ENCODE measurements around the gene DRC3. TPM values are rescaled to one million over a fixed set of nuclear protein-coding genes. Genes with fewer than 3 reads are reported as not detected.

The DRC3 gene
- 1.3 and 1.5 TPM in 2 replicates for total RNA-seq

DNA sequence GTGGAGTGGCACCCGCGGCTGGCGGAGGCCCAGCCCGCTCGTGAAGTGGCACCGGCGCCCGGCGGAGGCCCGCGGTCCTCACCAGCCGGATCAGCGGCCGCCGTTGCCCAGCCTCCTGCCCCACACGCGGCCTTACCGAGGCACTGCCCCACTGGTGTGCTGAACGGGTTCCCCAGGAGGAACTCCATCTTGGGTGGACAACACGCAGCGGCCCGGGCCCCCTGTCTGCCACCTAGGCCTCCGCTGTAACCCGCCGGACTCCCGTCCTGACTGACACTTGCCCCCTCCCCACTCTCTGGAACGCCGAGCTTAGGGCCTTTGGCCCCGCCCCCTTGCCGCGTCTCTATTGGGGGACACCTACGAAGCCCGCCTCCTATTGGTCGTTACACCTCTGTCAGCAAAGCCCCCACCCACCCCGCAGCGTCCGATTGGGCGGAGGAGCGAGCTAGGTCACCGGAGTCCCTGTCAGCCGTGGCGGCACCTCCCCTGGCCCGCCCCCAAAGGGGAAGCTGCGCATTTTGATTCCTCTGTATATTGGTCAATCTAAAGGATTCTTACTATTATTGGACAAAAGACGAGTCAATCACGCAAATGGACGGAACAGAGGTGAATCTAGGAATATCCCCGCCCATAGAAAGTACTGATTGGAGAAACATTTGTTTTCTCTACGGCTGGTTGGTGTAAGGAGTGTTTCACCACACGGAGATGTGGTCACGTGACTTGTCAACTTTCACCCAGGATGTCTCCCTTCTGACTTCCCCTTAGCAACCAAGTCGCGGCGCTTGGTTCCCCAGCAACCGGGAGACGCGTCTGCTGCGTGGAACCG lies at the start of gene DRC3, which contains the start of gene TOM1L2:
TSS of gene DRC3 (plus strand) at position 737 of the 826 bp plus-strand sequence. CDS start 4,737 bp downstream, outside the sequence.
TSS of gene TOM1L2 (minus strand) at position 275 of the 826 bp plus-strand sequence. CDS start at position 188, 87 bp downstream.

DNA sequence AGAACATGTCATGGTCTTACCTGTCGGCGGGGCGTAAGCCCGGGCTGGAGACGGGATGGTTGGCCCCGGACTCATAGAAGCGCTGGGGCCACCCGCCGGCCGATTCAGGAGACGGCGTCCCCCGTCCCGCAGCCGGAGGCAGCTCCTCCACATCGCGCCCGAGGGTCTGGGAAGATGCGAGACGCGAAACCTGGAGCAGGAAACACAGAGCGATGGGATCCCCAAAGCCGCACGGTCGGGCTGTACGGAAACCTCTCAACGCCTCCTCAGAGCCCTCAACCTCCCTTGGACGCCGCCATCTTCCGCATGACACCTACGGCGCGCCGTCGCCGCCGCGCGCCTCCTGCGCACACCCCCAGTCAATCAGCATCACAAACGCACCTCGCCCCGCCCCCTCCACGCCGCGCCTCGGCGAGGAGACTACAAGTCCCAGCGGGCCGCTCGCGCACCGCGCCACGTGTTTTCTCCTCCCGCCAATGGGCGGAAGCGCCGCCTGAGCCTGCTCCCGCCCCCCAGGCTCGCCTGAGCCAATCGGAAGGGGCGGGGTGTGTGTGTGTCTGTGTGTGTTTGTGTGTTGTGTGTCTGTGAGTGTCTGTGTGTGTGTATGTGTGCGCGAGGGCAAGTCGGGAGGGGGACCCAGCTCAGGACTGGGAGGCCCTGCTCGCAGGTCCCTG lies 66.3 kb downstream of the DRC3 start, which contains the start of the genes ATPAF2 and GID4:
TSS of gene ATPAF2 (minus strand) at position 308 of the 674 bp plus-strand sequence. CDS start at position 153, 155 bp downstream.
TSS of gene GID4 (plus strand) at position 548 of the 674 bp plus-strand sequence. CDS start at position 605, 57 bp downstream.

Other genes with a start within 250 kb of the DRC3 start
- 22.4 and 23.0 TPM in 2 replicates for gene SREBF1, start 135.9 kb upstream of the DRC3 start, total RNA-seq
- 15.9 and 28.1 TPM in 2 replicates for gene TOM1L2, start 462 bp upstream of the DRC3 start, total RNA-seq
- gene ATPAF2, start 66.3 kb downstream of the DRC3 start, total RNA-seq, result 16.6 and 17.5 TPM in 2 replicates
- gene GID4, start 66.5 kb downstream of the DRC3 start, total RNA-seq, result 4.8 and 6.7 TPM in 2 replicates
- 38.8 and 40.3 TPM in 2 replicates for gene DRG2, start 115.1 kb downstream of the DRC3 start, total RNA-seq
- 0.19 TPM in 1 of 2 replicates, not detected in the other for gene MYO15A, start 135.9 kb downstream of the DRC3 start, total RNA-seq
- 78.5 and 100 TPM in 2 replicates for gene ALKBH5, start 211.0 kb downstream of the DRC3 start, total RNA-seq